Measurements from ENCODE around the gene TCF25. TPM values are rescaled to one million over a fixed set of nuclear protein-coding genes. Genes with fewer than 3 reads are reported as not detected.

The TCF25 gene
- total RNA-seq, 1 donor from 2014 or later = 82.6 TPM

DNA sequence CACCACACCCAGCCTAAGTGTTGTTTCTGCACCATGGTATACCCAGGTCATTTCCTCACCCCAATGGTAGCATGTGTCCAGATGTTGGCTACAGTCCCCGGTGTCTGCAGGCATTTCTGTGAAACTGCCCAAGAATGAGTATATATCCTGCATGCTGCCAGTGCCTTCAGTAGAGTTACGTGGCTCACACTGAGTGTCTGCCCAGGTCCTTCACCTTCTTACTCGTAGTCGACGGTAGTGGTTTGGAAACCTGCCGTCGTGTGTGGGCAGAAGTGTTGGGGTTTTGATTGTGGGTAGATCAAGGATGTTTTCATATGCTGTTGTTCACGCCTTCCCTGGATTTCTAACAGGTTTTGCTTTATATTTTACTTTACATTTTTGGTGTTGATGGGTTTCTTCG lies 16.8 kb downstream of the TCF25 start:
- intact Hi-C loops (cut with micrococcal nuclease) = no loop called here
- H3K4me3 ChIP-seq = no peak overlapping the region
- DNase-seq = no peak

DNA sequence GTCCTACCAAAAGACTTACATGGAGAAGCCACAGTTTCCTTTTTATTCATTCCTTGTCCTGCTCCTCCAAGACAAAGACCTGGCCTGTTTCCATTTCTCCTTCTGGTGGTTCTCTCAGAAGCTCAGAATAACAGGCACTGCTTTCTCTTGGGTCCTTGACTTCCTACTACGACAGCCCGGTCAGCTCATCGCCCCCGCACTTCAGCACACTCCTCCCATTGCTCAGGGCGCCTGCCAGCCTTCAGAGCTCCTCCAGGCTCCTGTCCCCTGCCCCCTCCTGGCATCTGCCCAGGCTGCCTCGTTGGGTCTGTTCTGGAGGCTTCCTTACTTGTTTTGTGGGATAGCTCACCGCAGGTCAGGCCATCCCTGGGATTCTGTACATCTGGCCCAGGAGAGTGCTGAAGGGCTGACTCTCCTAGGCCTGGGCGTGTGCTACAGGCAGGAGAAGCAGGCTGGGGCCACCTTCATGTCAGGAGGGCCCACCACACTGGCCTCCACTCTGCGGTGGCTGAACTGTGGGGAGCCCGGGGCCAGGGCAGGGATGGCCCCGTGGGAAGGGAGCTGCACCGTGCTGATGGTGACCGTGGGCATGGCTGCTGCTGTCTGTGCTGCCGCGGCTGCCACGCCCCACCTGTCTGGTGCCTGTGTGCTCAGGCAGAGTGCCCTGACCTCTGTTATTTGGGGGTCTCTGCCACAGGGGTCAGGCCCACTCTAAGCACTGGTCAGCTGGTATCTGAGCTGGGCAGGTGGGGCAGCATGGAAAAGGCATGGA lies 17.7 kb downstream of the TCF25 start:
- no peak for DNase-seq
- no peak overlapping the region for H3K27ac ChIP-seq (replicated peaks)
- H3K27me3 ChIP-seq (ENCODE audit: low read depth) = no peaks in the 10 kb centered on the region
- H3K36me3 ChIP-seq = peaks cover 100% of the 10 kb centered on the region
- no peaks in the 10 kb centered on the region for H3K9me3 ChIP-seq (replicated peaks)
- no peak overlapping the region for H3K4me3 ChIP-seq
- TF ChIP-seq, protein P1, sequence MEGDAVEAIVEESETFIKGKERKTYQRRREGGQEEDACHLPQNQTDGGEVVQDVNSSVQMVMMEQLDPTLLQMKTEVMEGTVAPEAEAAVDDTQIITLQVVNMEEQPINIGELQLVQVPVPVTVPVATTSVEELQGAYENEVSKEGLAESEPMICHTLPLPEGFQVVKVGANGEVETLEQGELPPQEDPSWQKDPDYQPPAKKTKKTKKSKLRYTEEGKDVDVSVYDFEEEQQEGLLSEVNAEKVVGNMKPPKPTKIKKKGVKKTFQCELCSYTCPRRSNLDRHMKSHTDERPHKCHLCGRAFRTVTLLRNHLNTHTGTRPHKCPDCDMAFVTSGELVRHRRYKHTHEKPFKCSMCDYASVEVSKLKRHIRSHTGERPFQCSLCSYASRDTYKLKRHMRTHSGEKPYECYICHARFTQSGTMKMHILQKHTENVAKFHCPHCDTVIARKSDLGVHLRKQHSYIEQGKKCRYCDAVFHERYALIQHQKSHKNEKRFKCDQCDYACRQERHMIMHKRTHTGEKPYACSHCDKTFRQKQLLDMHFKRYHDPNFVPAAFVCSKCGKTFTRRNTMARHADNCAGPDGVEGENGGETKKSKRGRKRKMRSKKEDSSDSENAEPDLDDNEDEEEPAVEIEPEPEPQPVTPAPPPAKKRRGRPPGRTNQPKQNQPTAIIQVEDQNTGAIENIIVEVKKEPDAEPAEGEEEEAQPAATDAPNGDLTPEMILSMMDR (IDR thresholded peaks at IDR 0.05; ENCODE audit: borderline replicate concordance) = no peak
- intact Hi-C loops (cut with micrococcal nuclease) = no loop called here
- H3K4me1 ChIP-seq = peaks cover 8% of the 10 kb centered on the region

More for the DNA sequence above, 16.8 kb downstream of the TCF25 start:
- Histone ChIP-seq H3K27me3 (ENCODE audit: low read depth) (no peaks in the 10 kb centered on the region), H3K9me3 (replicated peaks) (no peaks in the 10 kb centered on the region), H3K36me3 (peaks cover 100% of the 10 kb centered on the region), H3K4me1 (peaks cover 8% of the 10 kb centered on the region), H3K27ac (replicated peaks) (no peak overlapping the region)
- TF ChIP-seq, protein P1 (IDR thresholded peaks at IDR 0.05; ENCODE audit: borderline replicate concordance) = no peak

DNA sequence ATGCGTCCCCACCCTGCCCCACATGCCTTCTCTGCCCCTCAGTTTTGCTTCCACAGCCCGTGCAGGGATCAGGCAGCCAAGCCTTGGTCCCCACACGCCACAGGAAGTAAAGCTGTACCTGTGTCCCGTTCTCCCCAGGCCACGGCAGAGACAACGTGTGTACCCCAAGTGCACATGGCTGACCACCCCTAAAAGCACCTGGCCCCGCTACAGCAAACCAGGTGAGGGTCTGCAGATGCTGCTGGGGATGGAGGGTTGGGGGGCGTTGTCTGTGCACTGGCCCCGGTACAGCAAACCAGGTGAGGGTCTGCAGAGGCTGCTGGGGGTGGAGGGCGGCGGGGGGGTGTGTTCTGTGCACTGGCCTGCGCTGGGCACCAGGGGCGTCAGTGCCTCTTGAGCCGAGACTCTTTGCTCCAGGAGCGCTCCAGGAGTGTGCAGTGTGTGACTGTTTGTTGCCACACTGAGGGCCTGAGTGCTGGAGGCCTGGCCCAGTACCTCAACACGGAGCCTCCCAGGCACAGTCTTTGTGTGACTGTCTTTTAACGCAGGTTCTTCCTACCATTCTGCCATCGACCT lies 18.8 kb downstream of the TCF25 start:
- DNase-seq = no peak
- Histone ChIP-seq H3K9me3 (replicated peaks) (no peaks in the 10 kb centered on the region), H3K4me3 (no peak overlapping the region), H3K4me1 (peaks cover 8% of the 10 kb centered on the region), H3K27ac (replicated peaks) (no peak overlapping the region), H3K27me3 (ENCODE audit: low read depth) (no peaks in the 10 kb centered on the region), H3K36me3 (peaks cover 100% of the 10 kb centered on the region)
- TF ChIP-seq, protein P1 (IDR thresholded peaks at IDR 0.05; ENCODE audit: borderline replicate concordance) = no peak
- intact Hi-C loops (cut with micrococcal nuclease) = no loop called here

DNA sequence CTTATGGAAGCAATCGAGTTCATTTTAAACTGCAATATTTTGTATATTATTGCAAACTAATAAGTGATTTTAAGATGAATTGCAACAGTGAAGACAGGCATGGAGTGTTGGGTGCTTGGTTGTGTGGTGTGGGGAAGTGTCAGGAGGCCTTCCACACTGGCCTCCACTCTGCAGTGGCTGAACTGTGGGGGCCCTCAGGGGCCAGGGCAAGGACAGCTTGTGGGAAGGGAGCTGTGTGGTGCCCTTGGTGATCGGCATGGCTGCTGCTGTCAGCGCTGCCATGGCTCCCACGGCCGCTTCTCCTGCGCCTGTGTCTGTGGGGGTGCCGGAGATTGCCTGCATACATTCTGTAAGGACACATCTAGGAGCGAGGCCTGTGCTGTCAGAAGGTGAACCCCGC lies 19.2 kb downstream of the TCF25 start:
- intact Hi-C loops (cut with micrococcal nuclease) = no loop called here
- no peak overlapping the region for H3K27ac ChIP-seq (replicated peaks)
- H3K4me1 ChIP-seq = peaks cover 8% of the 10 kb centered on the region
- no peak for DNase-seq
- H3K36me3 ChIP-seq = peaks cover 100% of the 10 kb centered on the region
- H3K9me3 ChIP-seq (replicated peaks) = no peaks in the 10 kb centered on the region
- TF ChIP-seq, protein P1 (IDR thresholded peaks at IDR 0.05; ENCODE audit: borderline replicate concordance) = no peak
- H3K27me3 ChIP-seq (ENCODE audit: low read depth) = no peaks in the 10 kb centered on the region
- no peak overlapping the region for H3K4me3 ChIP-seq

DNA sequence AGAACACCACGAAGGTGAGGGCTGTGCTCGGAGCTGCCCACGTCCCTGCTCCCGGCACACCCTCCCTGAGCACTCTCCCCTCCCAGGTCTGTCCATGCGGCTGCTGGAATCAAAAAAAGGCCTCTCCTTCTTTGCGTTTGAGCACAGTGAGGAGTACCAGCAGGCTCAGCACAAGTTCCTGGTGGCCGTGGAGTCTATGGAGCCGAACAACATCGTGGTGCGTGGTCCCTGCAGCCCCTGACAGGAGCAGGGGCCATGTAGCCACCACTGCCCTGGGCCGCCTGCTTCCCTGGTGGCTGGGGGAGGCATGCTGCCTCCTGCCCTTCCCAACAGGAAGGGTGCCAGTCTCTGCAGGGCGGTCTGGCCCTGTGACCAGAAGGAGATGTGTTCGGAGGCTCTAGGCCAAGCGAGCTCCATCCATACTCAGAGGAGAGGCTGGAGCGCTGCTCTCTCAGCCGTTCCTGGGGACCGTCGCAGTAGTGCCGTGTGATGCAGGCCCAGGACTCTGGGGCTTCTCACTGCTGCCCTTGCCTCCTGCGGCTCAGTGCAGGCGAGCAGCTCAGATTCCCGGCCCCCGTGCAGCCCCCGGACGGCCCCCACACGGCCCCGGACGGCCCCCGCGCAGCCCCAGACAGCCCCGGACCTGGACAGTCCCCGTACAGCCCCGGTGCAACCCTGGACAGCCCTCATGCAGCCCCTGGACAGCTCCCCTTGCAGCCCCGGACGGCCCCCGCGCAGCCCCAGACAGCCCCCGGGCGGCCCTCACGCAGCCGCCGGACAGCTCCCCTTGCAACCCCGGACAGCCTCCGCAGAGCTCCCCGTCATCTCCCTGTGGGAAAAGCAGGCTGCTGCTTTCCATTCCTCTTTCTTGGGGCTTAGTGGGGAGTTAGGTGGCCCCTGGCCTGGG lies 20.5 kb downstream of the TCF25 start:
- no peak for DNase-seq
- intact Hi-C loops (cut with micrococcal nuclease) = no loop called here
- no peaks in the 10 kb centered on the region for H3K27me3 ChIP-seq (ENCODE audit: low read depth)

More for the DNA sequence above, 20.5 kb downstream of the TCF25 start:
- Histone ChIP-seq H3K4me1 (peaks cover 8% of the 10 kb centered on the region), H3K27ac (replicated peaks) (no peak overlapping the region), H3K4me3 (no peak overlapping the region), H3K36me3 (peaks cover 99% of the 10 kb centered on the region), H3K9me3 (replicated peaks) (no peaks in the 10 kb centered on the region)
- TF ChIP-seq, protein P1 (IDR thresholded peaks at IDR 0.05; ENCODE audit: borderline replicate concordance) = no peak

Data from left ventricle myocardium inferior (tissue), 1 donor.